Hypothalamus (tissue), 51 donors: Measurements from ENCODE around the gene EPHB1.
"Not testable (repeated sequence)": the region's sequence is repeated elsewhere in the genome, so short reads cannot be mapped to it uniquely, and the experiment has no call there.

Experiments used
- DNase-seq, 51 donors: peaks; one replicate each; lab custom pipeline; 2025; lab: John Stamatoyannopoulos, UW

Gene EPHB1

DNA sequence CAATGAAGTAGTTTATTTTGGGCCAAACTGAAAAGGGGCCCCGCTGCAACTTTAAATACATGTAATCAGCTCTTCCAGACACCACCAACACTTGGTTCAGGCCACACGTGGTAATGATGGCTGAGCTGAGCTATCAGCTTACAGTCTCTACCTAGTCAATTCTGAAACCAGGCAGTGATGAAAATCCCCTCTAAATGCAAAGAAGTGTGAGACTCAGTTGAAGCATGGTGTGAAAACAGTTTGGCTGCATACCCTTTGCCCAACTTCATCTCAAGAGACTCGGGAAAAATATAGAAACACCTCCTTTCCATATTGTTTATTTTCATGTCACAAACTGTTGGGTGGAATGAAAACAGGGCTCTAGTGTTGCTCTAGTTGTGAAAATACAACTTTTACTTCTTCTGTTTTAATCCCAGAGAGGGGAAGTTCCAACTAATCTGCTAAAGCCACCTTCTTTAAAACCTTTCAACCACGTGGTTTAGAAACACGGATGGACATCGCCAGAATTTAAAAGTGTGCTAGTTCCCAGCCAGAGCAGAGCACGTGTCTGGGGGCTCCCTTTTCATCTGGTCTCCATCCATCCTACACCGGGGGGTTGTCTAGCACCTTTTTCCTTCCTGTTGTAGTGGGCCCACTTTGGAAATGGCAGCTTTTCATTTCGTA is 229.1 kb downstream of the EPHB1 start:
- no peak for DNase-seq

DNA sequence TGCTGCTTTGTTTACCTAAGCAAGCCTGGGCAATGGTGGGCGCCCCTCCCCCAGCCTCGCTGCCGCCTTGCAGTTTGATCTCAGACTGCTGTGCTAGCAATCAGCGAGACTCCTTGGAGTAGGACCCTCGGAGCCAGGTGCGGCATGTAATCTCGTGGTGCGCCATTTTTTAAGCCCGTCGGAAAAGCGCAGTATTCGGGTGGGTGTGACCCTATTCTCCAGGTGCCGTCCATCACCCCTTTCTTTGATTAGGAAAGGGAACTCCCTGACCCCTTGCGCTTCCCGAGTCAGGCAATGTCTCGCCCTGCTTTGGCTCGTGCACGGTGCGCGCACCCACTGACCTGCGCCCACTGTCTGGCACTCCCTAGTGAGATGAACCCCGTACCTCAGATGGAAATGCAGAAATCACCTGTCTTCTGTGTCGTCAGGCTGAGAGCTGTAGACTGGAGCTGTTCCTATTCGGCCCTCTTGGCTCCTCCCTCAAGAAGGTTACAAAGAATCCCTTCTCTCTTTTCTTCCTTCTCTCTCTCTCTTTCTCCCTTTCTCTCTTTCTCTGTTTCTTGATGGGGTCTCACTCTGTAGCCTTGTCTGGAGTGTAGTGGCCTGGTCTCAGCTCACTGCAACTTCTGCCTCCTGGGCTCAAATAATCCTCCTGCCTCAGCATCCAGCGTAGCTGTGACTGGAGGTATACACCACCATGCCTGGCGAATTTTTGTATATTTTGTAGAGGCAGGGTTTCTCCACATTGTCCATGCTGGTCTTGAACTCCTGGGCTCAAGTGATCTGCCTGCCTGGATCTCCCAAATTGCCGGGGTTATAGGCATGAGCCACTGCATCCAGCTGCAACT is 235.9 kb downstream of the EPHB1 start:
- DNase-seq = not testable (repeated sequence)

DNA sequence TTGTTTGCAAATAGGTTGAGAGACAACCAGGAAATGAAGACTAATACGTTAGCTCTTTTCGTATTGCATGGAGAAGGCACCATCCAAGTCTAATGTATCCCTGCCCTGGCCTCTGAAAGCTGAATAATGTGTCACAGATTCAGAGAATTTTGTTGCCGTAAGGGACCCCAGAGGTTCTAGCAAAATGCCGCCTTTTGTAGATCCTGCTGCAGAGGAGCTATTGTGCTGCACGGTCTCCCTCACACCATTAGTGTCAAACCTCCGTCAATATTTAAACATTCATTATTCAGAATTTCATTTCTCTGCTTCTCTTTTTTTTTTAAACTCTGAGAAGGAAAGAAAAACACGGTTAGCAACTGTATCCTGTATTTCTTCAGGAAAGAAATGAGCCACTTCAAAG is 238.7 kb downstream of the EPHB1 start:
- DNase-seq = no peak

DNA sequence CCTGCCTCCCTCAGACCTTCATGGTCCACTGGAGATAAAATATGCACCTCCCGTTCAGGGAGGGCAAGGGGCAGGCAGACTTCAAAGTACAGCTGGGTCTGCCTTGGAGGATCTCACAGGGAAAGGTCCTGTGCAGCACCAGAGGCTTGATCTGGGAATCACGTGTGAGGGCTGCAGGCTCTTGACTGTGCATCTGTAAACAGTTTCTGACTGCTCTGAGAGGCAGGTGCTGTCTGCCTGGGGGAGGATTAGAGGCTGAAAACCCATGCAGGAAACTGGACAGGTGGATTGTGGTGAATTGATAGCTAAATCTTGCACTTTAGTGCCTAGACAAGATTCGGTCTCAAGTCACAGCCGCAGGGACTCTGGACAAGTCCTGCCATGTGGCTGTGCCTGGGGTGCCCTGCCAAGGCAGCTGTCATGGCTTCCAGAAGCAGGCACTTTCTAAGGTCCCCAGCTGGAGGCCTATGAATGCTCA is 239.3 kb downstream of the EPHB1 start:
- no peak for DNase-seq

DNA sequence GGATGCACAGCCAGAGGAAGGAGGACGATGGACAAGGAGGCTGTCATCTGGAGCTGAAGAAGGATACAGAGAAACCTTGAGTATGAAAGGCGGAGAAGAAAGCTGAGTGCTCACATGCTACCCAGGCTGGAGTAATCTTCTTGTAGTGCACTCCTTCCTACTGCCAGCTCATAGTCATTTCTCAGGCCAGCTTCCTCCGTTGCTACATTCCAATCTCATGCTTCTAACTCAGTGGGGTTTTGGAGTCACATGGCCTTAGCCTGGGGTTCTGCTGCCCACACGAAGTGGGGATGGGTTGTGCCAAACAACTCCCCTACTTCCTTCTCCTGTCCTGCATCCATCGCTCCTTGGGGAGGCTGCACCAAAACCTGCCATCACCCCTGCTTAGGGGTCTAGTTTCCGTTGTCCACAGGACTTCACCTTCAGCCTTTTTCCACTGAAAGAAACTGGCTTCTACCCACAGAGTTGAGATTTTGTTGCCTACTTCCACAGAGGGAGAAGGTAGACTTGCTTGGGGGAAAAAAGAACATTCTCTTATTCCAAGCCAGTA is 239.9 kb downstream of the EPHB1 start:
- no peak for DNase-seq

DNA sequence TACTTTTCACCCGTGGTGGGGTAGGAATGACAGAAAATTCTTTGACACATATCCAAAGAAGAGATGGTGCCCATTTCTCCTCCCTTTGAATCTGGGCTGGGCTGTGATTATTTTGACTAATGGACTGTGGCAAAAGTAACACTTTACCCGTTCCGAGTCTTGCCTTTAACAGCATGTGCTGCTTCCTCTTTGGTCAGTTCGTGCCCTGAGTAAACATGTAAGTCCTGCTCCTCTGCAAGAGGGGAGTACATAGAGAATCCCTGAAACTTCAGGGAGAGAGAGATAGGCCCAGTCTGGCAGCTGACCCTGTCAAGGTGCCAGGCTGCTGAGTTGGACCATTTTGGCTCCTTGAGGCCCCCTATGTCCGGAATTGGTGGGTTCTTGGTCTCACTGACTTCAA is 243.1 kb downstream of the EPHB1 start:
- no peak for DNase-seq

DNA sequence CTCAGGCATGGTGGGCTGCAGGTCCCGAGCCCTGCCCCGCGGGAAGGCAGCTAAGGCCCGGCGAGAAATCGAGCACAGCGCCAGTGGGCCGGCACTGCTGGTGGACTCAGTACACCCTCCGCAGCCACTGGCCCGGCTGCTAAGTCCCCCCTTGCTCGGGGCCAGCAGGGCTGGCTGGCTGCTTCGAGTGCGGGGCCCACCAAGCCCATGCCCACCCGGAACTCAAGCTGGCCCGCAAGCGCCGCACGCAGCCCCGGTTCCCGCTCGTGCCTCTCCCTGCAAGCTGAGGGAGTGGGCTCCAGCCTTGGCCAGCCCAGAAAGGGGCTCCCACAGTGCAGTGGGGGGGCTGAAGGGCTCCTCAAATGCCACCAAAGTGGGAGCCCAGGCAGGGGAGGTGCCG is 244.5 kb downstream of the EPHB1 start:
- DNase-seq = not testable (repeated sequence)

DNA sequence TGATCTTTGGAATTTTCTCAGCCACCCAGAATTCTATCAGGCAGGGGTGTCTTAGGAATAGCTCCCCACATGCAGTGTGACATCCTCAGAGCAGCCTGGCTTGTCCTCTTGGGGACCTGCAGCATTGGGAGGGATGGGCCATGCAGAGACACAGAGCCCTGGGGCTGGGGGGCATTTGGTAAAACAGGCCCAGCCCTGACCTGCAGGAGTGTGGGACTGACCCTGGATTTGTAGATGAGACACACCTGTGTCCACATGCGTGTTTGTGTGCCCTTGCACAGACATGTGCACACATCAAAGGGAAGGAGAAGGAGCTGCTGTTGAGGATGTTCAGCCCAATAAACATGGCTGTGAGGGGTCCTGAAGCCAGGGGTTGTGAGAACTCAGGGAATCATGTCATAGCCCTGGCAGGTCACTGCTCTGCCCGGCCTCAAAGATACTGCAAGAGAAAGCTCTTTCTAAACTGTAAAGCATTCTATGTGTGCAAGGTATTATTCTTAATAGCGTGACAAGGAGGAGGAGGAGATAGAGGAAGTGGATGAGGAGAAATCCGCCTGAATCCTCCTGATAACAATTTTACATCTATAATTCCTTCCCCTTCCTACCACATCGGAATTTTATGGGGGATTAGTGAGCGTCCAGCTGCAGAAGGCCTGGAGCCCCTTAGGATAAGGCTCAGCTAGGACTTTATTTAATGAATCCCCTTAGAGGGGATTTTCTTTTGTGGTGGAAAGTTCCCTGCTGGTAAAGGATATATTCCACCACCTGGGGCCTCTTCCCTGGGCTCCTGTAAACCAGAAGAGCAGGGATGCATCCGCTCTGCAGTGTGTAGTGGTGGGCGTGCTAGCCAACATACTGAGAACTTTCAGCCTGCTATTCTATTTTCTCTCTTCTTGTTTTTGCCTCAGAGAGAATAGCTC is 245.5 kb downstream of the EPHB1 start:
- DNase-seq = no peak

DNA sequence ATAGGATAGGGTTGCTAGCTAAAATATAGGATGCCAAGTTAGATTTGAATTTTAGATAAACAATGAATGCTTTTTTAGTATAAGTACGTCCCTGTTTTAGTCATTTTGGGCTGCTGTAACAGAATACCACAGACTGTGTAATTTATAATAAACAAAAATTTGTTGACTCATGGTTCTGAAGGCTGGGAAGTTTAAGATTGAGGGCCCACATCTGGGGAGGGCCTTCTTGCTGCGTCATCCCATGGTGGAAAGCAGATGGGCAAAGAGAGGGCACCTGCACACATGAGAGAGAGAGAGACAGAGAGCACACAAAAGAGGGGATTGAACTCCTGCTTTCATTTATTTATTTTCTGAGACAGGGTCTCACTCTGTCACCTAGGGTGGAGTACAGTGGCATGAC is 246.5 kb downstream of the EPHB1 start:
- DNase-seq = no peak

DNA sequence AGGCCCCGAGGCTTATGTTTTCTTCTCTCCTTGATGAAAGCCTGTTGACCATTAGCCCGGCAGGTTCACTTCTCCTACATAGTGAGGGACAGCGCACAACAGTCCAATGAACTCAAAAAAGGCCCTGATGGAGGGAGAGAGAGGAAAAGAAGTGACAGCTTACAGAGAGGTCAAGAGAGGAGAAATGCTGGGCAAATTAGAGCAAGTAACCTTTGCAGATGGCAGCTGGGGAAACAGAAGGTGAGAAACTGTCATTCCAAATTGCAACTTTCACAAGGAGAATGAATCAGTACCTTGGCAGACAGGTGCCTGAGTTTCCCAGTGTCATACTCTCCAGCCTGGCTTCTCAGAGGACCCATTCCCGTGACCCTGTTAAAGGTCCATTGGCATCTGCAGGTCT is 252.0 kb downstream of the EPHB1 start:
- no peak for DNase-seq

DNA sequence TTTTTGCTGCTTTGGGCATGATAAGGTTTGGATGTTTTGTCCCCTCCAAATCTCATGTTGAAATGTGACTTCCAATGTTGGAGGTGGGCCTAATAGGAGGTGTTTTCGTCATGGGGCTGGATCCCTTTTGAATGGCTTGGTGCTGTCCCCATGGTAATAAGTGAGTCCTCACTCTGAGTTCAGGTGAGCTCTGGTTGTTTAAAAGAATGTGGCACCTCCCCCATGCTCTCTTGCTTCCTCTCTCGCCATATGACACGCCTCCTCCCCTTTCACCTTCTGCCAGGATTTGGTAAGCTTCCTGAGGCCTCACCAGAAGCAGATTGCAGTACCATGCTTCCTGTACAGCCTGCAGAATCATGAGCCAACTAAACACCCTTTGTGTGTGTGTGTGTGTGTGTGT is 255.5 kb downstream of the EPHB1 start:
- DNase-seq = no peak

DNA sequence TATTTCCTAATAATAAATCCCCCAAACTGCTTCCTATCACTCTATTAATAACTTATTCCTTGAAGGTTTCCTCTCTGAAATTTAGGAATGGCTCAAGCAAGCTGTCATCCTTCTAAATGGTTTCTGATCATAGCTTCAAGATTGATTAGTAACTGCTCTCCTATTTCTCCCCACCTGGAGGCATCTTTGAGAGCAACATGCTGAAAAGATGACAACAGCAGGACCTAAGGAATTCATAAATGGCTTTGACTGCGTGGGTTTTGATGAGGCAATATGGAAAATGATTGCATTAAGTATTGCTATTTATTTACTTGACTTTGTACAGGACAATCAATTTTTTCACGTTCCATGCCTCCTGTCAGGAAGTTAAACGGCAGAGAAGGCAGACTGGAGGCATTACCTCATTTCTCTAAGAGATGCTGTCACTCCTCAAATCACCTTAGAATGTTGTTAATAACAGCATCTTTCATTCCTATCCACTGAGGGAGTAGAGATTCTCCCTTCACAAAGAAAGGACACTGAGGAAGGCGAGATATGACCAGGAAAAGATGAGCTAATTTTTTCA is 256.4 kb downstream of the EPHB1 start:
- DNase-seq = no peak

DNA sequence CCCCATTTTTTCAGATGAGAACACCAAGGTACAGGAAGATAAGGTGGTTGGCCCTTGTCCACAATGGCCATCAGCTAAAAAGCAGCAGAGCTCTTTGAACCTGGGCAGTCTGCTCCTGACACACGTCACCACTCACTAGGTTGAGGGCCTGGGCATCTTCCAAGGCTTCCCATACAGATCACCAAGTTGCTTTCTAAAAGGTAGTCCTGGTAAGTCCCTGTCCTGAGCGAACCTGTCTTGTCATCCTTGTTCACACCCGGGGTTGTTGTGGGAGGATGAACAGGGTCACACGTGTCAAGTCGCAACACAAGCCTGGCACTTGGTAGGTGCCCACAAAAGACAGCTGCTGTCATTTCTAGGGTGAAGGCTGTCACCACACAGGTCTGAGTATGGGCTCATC is 260.4 kb downstream of the EPHB1 start:
- no peak for DNase-seq

DNA sequence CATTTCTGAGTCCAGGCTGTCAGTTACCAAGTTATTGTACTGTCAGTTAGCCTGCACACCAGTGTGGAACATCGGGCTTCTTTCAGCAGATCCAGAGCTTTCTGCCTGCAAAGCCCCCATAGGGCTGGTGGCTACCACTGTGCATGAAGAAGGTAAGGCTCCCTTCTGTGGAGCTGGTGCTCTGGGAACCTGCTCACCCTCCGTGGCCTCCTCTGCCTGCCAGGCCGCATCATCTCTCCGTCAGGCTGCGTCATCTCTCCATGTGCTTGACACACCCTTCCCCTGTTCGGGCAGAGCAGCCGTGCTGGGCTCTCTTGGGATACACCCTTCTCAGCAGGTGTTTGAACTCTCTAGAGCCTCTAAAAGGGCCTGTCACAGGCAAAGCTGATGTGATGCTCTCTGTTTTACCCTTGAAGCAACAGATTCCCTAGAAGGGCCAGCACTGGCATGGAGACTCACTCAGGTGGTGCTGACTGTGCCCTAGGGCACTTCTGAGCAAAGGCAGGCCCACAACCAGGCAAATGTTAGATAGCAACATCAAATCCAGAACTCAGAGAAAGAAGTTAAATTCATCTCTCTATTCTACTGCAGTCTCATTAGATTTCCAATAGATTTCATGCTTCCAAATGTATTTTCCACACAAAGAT is 261.1 kb downstream of the EPHB1 start:
- DNase-seq = no peak

DNA sequence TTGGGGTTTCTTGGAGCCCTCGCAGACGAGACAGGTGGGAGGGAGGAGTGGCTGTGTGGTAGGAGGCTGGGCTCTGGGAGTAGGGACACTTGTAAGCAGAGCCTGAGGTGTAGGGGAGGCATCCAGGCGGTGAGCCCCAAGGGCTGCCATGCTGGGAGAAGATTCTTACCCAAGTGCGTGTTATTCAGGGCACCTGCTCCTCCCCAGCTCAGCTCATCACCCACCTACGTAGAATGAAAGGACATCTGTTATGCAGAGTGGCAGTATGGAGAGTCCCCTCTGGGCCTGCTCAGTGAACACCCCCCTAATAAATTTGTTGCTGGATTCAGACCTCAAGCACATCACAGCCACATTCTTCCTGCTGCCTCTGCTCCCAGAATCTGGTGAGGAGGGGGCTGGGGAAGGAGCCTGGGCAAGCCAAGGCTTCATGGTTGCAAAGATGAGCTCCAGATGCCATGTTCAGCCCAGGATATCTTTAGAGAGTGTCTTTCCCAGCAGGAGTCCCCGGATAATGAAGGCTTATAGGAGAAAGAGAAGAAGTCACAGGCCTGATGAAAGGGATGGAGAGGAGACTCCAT is 261.8 kb downstream of the EPHB1 start:
- no peak for DNase-seq

DNA sequence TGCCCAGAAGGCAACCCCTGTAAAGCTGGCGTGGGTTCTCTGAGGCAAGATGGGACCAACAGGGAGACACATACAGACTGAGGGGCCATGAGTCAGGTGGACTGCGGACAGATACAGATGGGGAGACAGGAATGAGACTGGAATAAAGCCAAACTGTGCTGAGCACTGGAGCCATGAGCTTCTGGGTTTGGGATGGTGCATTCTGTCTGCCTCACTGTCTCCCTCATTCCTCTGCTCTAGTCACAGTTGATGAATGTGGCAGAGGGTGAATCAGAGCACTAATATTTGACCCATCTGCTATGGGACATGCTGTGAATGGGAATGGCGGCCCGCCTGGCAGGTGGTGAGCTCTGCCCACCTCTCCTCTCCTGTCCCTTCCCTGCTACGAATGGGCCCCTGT is 262.9 kb downstream of the EPHB1 start:
- DNase-seq = no peak

DNA sequence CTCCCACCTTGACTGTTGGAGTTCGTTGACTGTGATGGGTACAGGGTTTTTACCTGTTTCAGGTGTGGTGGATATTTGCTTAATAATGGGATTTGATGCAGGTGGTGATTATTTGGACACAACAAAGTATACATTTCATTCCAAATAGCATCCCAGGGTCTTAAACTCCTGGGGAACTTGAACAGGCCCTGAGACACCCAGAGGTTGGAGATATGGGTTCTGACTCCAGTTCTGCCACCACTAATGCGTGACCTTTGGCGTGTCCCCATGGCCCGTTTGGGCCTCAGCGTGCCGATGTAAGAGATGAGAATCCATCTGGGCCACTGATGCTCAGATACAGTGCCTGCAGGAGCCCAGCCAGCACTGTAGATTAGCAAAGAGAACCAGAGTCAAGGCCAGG is 264.5 kb downstream of the EPHB1 start:
- DNase-seq = no peak

DNA sequence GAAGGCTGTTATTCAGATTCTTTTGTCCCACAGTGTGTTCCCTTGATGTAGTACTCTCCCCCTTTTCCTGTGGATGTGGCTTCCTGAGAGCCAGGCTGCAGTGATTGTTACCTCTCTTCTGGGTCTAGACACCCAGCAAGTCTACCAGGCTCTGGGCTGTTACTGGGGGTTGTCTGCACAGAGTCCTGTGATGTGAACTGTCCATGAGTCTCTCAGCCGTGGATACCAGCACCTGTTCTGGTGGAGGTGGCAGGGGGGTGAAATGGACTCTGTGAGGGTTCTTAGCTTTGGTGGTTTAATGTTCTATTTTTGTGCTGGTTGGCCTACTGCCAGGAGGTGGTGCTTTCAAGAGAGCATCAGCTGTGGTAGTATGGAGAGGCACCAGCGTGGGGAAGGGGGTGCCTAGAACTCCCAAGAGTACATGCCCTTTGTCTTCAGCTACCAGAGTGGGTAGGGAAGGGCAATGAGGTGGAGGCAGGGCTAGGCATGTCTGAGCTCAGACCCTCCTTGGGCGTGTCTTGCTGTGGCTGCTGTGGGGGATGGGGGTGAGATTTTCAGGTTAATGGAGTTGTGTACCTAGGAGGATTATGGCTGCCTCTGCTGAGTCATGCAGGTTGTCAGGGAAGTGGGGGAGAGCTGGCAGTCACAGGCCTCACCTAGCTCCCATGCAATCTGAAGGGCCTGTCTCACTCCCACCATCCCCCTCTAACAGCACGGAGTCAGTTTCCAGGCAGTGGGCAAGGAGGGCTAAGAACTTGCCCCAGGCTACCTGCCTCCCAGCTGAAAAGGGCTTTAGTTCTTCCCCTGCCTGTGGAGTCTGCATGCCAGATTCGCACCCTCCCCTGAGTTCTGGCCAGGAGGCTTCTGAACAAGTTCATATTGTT is 272.0 kb downstream of the EPHB1 start:
- not testable (repeated sequence) for DNase-seq

DNA sequence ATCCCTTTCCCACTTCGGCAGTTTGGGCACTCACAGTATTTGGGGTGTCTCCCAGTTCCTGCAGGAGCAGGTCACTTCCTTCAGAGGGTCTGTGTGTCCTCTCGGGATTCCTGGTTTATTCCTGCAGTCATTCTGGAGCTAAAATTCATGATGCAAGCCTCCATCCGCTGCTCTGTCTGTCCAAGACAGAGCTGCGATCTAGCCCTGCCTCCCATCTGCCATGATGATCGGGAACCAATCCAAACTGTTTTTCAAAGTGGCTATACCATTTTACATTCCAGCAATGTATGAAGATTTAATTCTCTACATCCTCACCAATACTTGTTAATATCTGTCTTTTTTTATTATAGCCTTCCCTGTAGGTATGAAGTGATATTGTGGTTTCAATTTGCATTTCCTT is 273.0 kb downstream of the EPHB1 start:
- DNase-seq = no peak
